T-helper 1 cell (primary cell): Measurements from ENCODE around the gene MDFIC2.

Experiments used
- DNase-seq, 5 donors: peaks; one replicate each; pipeline ENCODE4 v3.0.0-alpha.2; 2012 to 2020

The MDFIC2 gene

DNA sequence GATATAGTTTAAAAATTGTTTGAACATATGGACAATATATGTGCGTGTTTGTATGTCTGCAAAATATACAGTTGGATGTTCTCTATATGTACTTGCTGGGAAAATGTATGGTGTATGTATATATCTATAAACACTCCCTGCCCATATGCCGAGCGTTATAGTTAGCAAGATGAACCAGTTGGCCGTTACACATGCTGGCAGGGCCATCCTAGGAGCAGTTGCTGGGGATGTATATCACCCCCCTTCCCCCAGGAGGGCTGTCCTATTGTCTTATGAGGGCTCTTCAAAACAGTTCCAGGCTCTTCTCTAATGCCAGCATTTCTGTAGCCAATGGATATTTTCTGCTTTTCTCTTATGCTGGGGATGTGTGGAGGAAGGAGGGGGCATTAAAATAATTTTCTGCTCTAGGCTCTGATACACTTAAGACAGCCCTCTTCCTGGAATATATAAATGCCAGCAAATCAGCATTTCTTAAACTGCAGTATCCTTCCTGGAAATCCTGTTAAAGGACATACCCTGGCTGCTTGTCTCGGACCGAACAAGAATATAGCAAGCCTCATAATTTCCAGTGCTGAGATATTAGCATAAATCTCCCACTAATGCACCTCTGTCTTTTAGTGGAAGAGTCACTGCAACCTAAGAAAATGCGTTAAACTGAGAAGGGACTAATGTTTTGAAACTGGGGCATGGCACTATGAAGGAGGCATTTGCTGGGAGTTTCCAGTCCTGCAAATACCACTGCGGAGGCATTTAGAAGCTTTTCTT, 134.4 kb downstream of the MDFIC2 start:
- DNase-seq, result no peak

DNA sequence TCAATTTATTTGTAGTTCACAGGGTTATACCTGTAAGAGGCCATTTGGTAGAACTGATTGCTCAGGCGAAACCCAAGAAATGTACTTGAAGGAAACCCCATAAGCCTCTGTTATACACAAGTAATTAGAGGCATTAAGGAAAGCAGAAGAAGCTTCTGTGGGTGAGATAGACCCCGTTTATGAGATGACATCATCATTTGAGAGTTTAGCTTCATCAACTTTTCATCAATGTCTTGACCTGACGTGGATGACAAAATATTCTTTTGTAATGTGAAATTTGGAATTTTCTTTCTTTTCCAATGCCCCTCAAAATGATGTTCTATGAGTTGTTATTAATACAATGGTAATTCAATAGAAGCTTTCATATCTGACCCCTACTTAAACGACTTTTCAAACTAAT, 136.2 kb downstream of the MDFIC2 start:
- no peak for DNase-seq

DNA sequence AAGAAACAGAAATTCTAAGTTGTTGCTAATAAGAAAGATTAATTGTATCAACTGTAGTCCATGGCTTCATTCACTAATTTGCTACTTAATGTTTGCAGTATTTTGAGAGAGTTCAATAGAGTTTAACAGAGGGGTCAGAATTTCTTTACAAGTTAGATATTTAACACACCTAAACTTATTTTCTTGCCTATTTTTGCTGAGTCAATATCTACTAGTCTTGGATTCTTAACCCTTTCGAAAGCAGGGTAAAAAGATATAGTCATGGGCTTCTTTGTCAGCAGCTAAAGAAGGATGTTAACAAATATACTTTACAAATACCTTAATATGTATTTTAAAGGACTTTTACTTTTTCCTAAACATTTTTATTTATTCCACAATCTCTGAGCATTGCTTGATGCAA, 155.6 kb downstream of the MDFIC2 start:
- DNase-seq, result no peak

DNA sequence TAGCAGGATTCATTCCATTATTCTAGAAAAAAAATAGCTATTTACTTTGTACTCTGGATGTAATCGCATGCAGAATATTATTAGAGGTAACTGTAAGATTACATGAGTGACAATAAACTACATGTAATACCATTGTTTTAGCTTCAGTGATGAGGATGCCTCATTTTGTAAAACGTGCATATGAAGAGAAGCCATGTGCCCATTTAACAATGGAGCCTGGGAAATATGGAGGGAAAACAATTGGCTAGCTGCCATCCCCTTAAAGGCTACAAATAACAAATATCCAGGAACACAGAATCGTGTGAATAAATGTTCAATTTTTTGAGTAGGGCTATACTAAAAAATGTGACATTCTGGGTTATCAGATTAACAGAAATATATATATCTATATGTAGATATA, 161.8 kb downstream of the MDFIC2 start:
- no peak for DNase-seq

DNA sequence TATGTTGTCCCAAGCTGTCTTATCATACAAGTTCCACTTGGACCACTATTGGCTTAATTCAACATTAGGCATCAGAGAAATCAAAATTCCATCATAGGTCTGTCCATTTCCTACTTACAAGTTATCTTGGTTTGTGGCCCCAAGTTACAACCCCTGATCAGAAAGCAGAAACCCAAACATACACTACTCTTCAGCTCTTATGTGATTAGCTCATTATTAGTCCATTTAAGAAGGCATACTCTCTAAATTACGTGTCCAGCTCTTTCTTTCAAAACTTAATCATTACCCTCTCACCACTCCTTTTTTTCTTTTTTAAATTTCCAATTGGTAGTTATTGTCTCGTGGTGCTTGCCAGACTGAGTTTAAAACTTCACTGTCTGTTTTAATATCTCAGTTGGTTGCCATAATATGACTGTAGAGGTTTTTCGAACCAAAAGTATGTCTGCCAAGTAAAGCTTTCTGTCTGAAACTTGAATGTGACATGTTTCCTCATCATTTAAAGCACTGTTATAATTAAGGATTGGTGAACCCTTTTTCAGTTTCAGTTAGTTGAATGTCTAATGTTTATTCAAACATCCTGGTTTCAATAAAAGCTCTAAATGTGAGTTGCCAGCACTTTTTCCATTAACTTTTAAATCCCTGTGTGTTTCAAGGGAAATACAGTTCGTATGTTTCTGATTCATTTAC, 162.6 kb downstream of the MDFIC2 start:
- DNase-seq, result no peak
